HG03060 (cell line): Measurements from ENCODE around the gene GATA2.

Experiments used
- ATAC-seq: cut with Tn5 transposase; IDR thresholded peaks from one replicate; pipeline ENCODE4 v1.9.1; 2021; ENCODE audit warnings: low read depth, moderate number of reproducible peaks; ENCODE audit not compliant: unreplicated experiment

The GATA2 gene

DNA sequence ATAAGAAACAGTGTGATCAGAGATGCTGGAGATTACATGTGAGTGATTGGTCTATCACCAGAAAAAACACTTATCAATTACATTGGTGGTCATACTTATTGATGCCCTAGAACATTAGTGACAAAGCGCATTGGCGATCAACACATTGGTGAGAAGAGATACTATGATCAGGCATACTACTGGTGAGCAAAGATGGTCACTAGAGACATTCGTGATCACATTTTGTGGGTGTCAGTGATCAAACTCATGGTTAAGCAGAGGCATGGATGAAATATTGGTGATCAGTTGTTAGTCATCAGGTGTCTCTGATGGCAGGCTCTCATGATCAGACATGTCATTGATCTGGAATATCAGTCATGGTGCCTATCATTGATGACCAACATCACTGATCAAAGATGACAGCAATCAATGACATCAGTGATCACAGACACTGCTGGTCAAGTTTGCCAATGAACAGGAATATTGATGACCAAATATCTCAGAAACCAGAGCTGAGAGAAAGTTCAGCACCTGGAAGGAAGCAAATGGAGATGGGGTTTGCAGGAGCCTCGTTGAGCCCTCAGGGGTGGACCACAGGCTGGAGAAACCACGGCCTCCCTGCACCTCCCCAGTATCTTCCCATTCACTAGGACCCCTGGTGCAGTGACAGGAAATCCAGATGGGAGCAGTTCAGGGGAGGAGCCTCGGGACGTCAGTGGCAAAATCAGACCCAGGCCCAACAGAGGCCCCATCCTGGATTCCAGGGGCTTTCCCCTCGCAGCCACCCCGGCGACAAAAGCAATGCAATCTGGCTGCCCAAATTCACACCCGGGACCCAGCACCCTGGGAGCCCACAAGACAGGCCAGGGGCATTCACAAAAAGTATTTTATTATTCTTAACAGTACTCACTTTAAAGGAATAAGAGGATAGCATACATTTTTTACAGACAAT, 14.2 kb downstream of the GATA2 start:
- no peak for ATAC-seq

DNA sequence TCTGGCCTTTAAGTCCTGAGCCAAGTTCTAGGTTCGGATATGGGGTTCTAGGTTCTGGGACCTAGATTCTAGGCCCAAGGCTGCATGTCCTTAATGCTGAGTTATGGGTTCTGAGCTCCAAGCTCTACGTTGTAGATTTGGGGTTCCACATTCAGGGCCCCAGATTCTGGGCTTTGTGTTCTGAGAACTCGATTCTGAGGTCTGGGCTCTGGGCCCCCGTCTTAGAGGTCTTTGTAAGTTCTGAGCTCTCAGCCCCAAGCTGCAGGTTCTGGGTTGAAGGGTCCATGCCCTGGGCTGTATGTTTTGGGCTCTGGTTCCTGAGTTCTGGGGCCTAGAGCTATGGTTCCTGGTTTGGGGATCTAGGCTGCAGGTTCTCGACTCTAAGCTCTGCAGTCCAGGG, 16.3 kb downstream of the GATA2 start:
- no peak for ATAC-seq

DNA sequence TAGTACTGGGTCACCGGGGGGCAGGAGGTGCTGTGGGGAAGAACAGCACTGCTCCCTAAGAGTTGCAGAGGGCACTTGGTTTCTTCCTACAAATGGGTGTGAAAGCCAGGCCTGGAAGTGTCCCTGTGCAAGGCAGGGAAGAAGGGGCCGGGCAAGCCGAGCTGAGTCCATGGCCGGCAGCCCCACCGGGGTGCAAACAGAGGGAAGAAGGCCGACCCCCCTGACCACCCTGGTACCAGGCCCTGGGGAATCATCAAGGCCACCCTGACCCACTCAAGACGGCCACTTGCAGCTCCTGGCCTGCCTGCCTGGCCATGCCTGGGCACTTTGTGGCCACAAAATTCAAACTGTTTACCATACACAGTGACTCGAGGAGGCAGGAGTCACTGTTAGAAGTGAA, 17.6 kb downstream of the GATA2 start:
- no peak for ATAC-seq

DNA sequence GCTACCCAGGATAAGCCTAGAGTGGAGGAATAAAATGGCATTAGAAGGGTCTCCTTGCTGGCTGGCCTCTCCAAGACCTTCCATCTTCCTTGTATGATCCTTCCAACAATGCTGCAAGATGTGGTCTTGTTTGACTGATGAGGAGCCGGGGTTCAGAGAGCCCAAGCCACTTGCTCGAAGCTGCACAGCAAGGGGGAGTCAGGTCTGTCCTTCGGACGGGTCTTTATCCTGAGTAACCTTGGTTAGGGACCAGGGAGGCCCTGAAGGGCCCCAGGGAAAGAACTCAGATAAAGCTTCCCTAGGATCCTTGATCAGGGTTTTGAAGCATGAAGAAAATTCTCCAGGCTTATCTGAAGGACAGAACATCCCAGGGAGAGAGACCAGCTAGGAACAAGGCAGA, 19.3 kb downstream of the GATA2 start:
- ATAC-seq = no peak

DNA sequence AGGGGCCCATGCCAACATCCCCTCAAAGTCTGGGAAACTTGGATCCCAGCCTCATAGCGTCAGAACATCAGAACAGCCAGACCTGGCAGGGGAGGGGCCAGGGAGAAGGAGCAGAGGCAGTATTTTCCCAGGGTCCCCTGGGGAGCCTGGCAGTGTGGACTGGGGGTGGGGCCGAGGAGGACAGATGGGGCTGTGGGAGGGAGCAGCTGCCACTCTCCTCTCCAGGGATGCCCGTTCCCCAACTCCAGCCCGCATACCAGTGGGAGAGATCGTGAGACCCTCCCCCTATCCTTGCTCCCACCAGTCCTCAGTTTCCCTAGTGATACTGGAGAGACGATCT, 19.9 kb downstream of the GATA2 start:
- no peak for ATAC-seq

DNA sequence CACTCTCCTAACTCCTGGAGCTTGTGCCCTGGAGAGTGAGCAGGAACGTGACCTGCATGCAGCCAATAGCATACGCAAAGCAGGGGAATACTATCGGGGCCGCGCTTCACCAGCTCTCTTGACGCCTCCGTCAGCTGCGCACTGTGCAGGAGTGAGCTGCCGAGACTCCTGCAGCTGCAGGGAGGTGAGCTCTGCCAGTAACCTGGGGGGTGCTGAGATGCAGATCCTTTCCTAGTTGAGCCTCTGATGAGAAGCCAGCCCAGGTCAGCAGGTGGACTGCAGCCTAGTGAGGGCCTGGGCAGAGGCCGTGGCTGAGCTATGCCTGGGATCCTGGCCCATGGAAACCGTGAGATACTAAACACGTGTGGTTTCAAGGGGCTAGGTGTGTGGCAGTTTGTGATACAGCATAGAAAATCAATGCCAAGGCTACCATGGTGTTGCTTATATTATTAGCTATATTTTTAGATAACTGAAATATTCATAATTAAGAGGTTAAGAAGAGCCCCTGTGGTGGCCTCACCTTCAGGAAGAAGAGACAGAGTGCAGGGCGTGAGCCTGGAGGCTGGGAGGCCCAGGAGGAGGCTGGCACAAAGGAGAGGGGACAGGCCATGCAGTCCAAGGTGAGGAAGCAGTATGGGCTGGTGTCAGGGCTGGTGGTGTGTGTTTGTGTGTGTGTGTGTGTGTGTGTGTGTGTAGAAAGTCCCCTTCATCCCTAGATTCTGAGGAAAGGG, 20.4 kb downstream of the GATA2 start:
- no peak for ATAC-seq

DNA sequence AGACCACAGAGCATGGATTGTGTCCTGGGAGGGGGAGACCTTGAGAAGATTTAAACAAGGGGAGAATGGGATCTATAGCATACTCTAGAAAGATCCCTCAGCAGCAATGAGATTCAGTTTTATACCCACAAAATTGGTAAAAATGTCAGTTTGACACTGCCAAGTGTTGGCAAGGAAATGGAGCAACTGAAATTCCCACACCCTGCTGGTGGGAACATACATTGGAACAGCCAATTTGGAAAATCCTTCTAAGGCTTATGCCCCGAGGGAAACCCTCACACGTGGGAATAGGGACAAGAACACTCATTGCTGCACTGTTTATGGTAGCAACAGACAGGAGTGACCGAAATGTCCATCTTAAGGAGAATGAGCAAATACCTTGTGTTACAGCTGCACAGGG, 21.3 kb downstream of the GATA2 start:
- no peak for ATAC-seq

DNA sequence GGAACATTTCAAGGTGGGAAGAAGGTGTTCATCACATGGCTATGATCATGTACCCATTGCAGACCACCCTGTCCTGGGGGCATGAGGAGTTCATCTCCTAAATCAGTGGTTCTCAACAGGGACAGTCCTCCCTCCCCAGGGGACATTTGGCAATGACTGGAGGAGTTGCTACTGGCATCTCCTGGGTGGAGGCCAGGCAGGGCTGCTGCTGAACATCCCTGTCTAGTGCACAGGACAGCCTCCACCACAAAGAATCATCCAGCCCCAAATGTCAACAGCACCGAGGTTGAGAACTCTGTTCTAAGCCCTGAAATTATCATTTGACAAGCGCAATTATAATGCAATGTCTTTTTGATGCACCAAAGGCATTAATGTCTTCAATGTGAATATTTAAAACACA, 21.9 kb downstream of the GATA2 start:
- no peak for ATAC-seq

DNA sequence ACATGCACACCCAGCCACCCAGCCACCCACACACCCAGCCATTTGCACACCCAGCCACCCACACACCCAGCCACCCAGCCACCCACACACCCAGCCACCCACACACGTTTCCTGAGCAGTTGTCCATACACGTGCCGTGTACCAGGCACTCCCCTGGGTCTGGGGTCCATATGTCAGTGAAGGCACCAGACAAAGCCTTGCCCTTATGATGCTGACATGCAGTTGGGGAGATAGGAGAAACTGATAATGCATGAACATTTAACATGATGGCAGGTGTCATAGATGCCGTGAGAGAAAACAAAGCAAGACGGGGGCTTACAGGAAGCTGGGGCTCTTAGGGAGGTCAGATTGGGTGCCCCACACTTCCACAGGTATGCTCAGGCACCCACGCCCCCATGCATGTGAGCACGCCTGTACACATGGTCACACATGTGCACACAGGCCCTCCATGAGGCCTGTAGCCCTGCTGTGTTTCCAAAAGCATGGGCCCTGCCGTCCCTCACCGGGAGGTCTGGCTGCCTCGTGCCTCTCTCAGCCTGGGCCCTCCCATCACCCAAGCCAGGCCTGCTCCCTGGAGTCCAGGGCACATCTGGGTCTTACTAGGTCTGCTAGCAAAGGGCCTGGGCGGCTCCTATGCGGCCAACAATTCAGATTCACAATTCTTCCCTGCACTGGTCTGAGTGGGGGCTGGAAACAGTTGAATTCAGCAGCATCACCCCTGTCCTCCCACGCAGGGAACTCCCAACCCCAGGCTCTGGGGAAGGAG, 22.7 kb downstream of the GATA2 start:
- no peak for ATAC-seq

DNA sequence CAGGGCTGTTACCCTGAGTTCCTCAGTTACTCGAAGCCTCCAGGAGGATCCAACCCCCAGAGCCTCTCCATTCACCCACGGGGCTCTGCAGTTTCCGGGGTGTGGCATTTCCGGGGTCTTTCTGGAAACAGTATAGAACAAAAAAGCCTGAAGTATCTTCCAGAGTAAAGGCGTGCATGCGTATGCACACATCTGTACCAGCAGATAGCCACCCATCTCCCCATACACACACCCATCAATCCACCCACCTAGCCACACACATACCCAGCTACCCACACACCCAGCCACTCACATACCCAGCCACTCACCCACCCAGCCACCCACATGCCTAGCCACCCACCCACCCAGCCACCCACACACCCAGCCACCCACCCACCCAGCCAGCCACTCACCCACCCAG, 23.4 kb downstream of the GATA2 start:
- no peak for ATAC-seq

DNA sequence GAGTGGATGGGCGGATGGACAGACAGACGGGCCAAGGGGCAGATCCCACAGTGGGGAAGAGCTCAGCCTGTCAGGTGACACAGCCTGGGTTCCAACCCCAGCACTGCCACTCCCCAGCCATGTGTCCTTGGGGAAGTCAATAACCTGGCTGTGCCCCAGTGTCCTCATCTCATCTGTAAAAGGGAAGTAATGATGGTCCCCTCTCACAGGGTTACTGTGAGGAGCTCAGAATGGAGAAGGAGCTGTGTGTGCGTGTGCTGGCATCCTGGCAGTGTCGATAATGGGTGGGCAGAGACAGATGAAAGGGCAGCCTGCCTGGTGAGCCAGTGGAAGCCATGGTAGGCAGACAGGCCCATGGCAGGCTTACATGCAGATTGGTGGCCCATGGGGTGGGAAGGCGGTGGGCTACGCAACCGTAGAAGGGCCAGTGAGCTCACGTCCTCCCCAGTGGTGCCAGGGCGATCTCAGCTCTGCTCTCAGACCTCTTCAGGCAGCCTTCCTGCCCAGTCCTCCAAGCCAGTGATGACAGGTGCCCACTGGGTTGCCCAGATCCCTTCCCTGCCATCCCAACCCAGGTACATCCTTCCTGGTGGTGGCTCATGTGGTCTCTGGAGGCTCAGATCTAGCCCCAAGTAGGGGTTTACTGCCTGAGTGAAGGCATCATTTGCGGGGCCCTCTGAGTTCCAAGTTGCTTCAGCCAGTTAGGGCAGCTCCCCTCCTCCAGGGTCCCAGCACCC, 24.0 kb downstream of the GATA2 start:
- no peak for ATAC-seq

DNA sequence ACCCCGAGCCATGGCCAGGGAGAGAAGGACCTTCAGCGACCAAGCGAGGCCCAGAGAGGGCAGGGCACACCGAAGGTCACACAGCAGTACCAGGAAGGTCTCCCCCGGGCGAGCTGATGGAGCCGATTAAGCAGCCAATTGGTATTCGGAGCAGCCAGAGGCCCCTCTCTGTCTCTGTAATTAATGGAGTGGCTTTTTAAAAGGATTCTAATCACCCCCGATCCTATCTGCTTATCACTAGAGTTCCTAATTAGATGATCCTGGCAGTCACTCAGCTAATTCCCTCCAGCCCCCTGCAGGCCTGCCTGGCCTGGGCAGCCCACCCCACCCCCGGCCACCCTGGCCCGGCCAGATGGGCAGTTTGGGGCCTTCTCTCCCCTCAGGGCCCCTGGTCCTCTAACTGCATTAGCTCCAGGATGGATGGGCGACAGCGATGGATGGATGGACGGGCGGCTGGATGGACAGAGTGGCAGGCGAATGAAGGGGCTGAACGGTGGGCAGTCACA, 24.7 kb downstream of the GATA2 start:
- no peak for ATAC-seq

DNA sequence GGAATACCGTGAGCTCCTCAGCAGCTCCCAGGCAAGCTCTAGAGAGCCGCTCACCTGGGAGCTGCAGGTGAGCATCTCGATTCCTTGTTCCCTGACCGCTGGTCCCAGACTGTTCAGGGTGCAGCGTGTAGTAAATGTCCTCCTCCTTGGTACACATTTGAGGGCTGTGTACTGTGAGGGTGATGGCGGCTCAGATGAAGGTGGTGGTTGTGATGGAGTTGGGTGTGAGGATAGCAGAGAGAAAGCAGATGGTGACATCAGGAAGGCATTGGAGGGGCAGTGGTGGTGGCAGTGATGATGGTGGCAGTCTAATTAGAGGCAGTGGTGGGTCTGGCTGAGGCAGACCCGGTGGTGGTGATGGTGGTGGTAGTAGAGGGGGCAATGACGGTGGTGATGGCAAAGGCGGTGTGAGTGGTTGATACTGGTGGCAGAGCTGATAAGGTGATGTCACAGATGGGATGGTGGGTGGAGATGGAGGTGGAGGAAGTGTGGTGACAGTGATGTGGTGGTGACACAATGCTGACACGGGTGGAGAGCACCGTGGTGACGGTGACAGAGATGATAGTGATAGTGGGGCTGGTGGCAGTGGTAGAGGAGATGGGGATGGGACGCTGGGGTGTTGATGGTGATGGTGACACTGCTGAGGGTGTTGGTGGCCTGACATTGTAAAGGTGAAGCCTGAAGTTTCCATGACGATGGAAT, 26.0 kb downstream of the GATA2 start, which contains the start of gene DNAJB8:
Gene DNAJB8, minus strand, starts transcription at position 51 of the 702 bp plus-strand sequence. CDS start 3,645 bp downstream, outside the sequence.
- no peak for ATAC-seq

DNA sequence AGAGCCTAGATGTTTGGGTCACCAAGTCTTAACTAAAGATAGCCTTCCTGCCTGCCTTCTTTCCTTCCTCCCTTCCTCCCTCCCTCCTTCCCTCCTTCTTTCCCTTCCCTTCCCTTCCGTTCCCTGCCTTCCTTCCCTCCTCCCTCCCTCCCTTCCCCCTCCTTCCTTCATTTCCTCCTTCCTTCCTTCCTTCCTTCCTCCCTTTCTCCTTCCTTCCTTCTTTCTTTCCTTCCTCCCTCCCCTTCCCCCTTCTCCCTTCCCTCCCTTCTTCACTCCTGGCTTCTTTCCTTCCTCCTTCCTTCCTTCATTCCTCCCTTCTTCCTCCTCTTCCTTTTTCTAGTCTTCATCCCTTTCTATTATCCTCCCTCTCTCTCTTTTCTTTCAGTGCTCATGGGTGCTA, 28.3 kb downstream of the GATA2 start:
- no peak for ATAC-seq

DNA sequence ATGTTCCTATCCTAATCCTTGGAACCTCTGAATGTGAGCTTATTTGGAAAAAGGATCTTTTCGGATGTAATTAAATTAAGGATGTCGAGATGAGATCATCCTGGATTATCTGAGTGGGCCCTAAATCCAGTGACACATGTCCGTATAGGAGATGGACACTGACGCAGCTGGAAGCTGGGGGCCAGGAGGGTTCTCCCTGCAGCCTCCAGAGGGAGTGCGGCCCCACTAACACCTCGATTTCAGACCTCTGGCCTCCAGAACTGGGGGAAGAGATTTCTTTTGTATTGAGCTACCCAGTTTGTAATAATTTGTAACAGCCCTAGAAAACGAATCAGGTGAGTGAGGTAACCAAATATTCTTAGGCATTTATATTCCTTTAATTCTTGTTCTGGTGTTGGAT, 28.8 kb downstream of the GATA2 start:
- ATAC-seq = no peak

DNA sequence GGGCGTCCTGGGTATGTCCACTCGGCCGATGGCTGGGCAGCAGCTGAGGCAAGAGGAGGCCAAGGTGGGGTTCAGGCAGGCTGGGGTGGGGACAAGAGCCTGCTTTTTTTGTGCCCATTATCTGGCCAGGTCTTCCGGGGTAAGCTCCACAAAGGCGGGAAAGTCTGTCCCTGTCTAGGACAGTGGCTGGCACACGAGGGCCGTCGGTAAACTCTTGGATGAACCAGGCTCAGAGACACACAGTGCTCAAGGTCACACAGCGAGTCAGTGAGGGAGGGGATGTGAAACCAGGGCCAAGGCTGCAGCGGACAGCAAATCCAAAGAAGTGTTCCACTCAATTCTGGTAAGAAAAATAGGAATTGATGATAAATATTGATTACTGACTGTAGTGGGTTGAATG, 29.2 kb downstream of the GATA2 start:
- no peak for ATAC-seq

DNA sequence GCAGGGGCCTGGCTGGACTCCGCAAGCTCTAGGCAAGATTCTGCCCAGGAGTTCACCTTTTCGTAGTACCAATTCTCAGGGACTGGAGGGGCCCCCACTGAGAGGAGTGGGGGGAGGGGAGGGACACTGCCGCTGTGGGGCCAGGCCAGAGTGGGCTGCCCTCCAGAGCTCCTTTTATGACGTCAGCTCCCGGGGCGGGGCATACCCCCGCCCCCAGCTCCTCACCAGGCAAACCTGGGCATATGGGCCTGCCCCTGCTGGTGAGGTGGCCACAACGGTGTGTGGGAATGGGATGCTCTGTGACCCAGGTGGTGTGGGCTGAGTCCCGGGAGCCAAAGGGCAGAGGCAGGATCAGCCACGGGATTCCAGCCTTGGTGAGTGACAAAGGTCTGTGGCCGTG, 29.6 kb downstream of the GATA2 start:
- ATAC-seq = no peak

DNA sequence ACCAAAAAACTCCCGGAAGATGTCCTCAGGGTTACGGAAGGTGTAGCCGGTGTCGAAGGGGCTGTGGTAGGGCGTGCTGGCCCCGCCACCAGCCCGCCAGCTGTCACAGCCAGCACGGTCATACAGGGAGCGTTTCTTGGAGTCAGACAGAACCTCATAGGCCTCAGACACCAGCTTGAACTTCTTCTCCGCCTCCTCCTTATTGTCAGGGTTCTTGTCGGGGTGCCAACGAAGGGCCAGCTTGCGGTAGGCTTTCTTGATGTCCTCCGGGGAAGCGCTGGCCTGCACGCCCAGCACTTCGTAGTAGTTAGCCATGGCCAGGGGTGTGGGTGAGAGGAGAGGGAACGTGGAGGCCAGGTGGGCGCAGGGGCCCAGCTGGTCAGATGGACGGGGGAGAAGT, 30.1 kb downstream of the GATA2 start:
- ATAC-seq = no peak

DNA sequence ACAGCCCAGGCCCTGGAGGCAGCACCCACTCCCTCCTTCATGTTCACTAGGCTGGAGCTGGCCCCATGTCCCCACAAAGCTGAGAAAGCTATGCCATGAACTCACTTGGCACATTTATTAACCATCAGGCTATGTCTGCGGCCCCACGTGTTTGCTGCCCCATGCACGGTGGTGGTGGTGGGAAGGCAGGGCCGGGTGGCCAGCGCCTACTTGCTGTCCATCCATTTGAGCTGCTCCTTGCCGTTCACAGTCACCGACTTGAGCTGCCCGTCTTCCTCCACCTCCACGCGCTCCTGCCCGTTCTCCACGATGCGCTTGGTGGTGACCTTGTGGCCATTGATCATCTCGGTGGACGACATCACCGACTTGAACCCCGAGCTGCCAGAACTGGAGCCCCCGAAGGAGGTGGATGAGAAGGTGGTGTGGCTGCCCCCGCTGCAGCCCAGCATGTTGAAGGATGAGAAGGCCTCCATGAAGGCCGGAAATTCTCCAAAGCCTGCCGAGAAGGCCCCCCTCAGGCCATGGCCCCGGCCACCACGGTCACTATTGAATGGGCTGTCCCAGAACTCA, 30.6 kb downstream of the GATA2 start:
- ATAC-seq = no peak
